Ishikawa (cell line): ENCODE measurements around the gene KXD1.

Experiments used
- CEBPB ChIP-seq: IDR thresholded peaks from 2 replicates; pipeline ENCODE4 v1.6.1; 2012
- CREB1 ChIP-seq: IDR thresholded peaks from 2 replicates; pipeline ENCODE4 v1.6.1; 2012; ENCODE audit warnings: low read depth
- EGR1 ChIP-seq: IDR thresholded peaks from 2 replicates; pipeline ENCODE4 v1.6.1; 2012
- EP300 ChIP-seq: IDR thresholded peaks from 2 replicates; pipeline ENCODE4 v1.6.1; 2012; ENCODE audit warnings: borderline replicate concordance
- FOXM1 ChIP-seq: IDR thresholded peaks from 2 replicates; pipeline ENCODE4 v1.6.1; 2012; ENCODE audit warnings: low read depth, borderline replicate concordance
- MAX ChIP-seq: IDR thresholded peaks from 2 replicates; pipeline ENCODE4 v1.6.1; 2012
- NFIC ChIP-seq: IDR thresholded peaks from 2 replicates; pipeline ENCODE4 v1.6.1; 2012
- RAD21 ChIP-seq: IDR thresholded peaks from 2 replicates; pipeline ENCODE4 v1.6.1; 2012; ENCODE audit warnings: low read depth
- REST ChIP-seq: IDR thresholded peaks from 2 replicates; pipeline ENCODE4 v1.6.1; 2012; ENCODE audit warnings: low read depth, mild to moderate bottlenecking
- TAF1 ChIP-seq: IDR thresholded peaks from 2 replicates; pipeline ENCODE4 v1.6.1; 2012; ENCODE audit warnings: low read depth, mild to moderate bottlenecking
- TCF12 ChIP-seq: IDR thresholded peaks from 2 replicates; pipeline ENCODE4 v1.6.1; 2012; ENCODE audit warnings: low read depth
- TEAD4 ChIP-seq: IDR thresholded peaks from 2 replicates; pipeline ENCODE4 v1.6.1; 2012
- USF1 ChIP-seq: IDR thresholded peaks from 2 replicates; pipeline ENCODE4 v1.6.1; 2012
- YY1 ChIP-seq: IDR thresholded peaks from 2 replicates; pipeline ENCODE4 v1.6.1; 2012; ENCODE audit warnings: low read depth
- ZBTB7A ChIP-seq: IDR thresholded peaks from 2 replicates; pipeline ENCODE4 v1.6.1; 2012; ENCODE audit warnings: low read depth

Gene KXD1

GRCh38 chr19:18594096-18594823, 36.6 kb downstream of the KXD1 start:
- TF ChIP-seq TAF1 (no peak), TEAD4 (no peak), YY1 (no peak), NFIC (no peak), ZBTB7A (peak; percentile 77; the same call in 1 of the 2 replicates), RAD21 (peak; percentile 69; the same call in 1 of the 2 replicates), CREB1 (no peak), EP300 (no peak), CEBPB (no peak), USF1 (no peak), REST (no peak), FOXM1 (no peak), EGR1 (peak; percentile 68), MAX (peak; percentile 68), TCF12 (peak; percentile 16; the same call in 1 of the 2 replicates)

GRCh38 chr19:18594824-18595373, 37.2 kb downstream of the KXD1 start:
- no peak for TF ChIP-seq REST
- no peak for TF ChIP-seq FOXM1
- no peak for TF ChIP-seq TAF1
- TF ChIP-seq TEAD4, result no peak
- no peak; the same call in 1 of the 2 replicates for TF ChIP-seq ZBTB7A
- TF ChIP-seq CREB1, result no peak
- no peak for TF ChIP-seq EP300
- no peak for TF ChIP-seq MAX
- no peak for TF ChIP-seq RAD21
- TF ChIP-seq YY1, result no peak
- TF ChIP-seq EGR1, result no peak
- no peak for TF ChIP-seq CEBPB

GRCh38 chr19:18595475-18595874, 37.8 kb downstream of the KXD1 start:
- no peak for TF ChIP-seq REST
- TF ChIP-seq TCF12, result no peak
- TF ChIP-seq YY1, result no peak
- no peak for TF ChIP-seq ZBTB7A
- TF ChIP-seq USF1, result no peak

- peak; percentile 38; the same call in 1 of the 2 replicates for TF ChIP-seq MAX
- TF ChIP-seq USF1, result no peak
- TF ChIP-seq CEBPB, result no peak
- no peak for TF ChIP-seq EGR1
- TF ChIP-seq CREB1, result no peak
- TF ChIP-seq YY1, result no peak
Measured at GRCh38 chr19:18596752-18597157, 39.1 kb downstream of the KXD1 start.
